Stimulated activated CD4-positive, alpha-beta T cell treated with anti-CD3 and anti-CD28 coated beads, Interleukin-1b, Interleukin-23, amount 100 ng/mL, for 24 hours (primary cell): Measurements from ENCODE around the gene HOXB6.

Experiments used
- DNase-seq, 4 experiments: peaks; one replicate each; pipeline ENCODE4 v3.0.0-alpha.2; 2020; ENCODE audit warnings: low read depth in 4 of 4, low spot score in 1 of 4

The HOXB6 gene

DNA sequence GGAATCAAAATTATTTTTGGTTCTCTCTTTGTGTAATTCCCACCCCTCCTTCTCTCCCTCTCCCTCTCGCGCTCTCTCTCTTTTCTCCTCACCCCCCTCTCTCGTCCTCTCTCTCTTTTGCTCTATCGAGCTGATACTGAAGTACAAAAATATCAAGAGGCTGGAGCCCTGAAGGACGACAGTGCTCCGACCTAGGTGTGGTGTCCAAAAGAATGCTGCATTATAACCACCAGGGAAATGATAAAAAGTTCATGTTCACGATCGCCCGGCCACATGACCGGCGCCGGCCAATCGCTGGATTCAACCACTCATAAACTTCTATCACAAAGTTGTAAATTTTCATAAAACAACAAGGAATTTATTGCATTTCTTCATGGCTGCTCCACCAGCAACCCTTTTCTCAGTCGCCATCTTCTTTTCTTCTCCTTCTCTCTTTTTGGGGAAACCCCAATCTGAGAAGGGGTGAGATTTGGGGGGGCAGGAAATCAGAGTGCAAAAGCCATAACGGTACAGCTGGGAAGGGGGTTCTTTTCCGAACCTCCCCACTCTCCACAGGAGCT is at the start of gene HOXB6:
TSS of gene HOXB6 (minus strand) at position 217 of the 560 bp plus-strand sequence. CDS start 6,836 bp downstream, outside the sequence.
- no peak for DNase-seq

DNA sequence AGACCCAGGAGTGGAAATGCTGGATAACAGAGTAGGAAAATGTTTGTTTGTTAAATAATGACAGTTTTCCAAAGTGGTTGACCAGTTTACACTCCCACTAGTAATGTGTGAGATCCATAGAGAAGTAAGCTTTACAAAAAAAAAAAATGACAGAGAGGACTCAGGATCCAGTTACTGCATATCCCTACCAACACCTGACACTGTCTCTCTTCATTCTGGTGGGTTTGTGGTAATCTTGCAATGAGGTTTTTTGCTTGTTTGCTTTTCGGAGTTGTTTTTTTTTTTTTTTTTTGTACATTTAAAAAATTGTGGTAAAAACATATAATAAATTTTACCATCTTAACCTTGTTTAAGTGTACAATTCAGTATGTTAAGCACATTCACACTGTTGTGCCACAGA is 45.0 kb upstream of the HOXB6 start:
- no peak for DNase-seq

DNA sequence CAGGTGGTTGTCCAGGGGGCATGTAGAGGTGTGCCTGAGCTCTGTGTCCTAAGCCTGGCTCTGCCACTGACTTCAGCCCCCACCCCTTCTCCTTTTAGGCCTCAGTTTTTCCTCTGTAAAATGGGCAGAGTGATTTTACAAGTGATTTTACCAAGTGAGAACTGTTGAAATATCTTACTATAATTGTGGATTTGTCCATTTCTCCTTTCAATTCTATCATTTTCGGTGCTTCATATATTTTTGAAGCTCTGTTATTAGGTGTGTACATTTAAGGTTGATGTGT is 43.1 kb upstream of the HOXB6 start:
- DNase-seq, result no peak

DNA sequence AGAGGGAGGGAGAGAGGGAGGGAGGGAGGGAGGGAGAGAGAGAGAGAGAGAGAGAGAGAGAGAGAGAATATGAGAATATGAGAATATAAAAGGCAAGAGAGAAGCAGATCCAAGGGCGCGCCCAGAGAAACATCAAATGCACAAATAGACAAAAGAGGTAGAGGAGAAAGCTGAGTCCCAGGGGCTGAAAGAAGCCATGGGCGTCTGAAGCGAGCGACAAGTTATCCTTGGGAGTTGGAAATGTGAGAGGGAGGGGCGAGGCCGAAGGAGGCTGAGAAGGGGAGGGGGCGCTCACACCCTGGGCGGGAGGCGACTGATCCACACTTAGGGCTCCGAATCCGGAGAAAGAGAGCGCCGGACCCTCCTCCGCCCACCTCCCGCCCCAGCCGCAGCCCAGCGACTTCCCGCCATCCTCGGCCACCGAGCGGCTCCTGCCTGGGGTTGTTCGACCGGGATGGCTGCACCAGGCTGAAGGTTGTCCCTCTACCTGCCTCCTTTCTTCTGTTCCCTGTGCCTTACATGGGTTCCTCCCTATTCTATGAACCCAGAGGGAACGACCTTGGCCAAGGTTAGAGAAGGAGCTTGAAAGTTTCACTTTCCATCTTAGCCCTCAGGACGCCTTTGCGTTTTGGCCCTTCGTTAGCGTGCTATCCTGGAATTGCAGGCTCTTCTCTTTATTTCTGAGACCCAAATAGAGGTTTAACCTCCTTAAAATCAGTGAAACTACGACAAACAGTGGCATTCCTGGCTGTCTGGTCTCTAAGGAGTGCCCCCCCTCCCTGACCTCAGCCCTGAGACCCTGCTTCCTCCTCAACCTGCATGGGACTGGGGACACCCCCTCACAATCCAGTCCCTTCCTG is 42.5 kb upstream of the HOXB6 start:
- DNase-seq, result no peak

DNA sequence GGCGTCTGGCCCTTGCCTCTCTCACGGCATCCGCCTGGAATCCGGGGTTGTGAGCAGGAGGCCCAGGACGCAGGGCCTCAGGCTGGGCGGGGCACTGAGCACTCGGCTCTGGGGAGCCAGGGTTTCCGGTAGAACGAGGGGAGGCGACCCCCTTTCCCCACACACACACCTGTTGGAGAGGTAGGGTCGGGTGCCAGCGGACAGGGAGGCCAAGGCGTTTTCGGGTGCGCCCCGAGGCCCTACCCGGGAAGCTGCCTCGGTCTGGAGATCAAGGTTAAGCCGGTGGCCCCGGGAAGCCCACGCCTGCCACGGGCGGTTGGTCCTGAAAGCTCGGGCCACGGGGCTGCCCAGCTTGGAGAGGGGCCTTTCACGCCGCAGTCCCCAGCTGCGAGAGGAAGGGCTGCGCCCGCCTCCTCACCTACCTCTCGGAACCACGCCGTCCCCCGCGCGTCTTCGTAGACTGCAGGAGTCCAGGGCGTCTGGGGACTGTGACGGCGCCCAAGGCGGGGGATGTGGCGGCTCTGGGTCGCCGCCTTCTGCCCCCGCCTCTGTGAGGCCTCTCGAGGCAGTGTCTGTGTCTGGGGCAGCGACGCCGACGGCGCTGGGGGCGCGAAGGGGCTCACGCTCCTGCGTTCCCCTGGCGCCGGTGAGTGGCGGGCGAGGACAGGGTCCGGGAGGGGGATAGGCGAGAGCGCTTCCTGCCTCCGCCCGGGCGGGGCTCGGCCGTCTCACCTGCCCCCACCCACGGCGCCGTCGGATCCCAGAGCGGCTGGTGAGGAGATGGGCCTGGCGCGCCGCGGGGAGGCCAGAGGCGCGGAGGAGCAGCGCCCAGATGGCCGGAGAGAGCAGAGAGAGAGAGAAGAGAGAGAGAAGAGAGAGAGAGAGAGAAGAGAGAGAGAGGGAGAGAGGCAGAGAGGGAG is 41.7 kb upstream of the HOXB6 start:
- DNase-seq, result peak in 1 of 4 experiments; percentile 13

DNA sequence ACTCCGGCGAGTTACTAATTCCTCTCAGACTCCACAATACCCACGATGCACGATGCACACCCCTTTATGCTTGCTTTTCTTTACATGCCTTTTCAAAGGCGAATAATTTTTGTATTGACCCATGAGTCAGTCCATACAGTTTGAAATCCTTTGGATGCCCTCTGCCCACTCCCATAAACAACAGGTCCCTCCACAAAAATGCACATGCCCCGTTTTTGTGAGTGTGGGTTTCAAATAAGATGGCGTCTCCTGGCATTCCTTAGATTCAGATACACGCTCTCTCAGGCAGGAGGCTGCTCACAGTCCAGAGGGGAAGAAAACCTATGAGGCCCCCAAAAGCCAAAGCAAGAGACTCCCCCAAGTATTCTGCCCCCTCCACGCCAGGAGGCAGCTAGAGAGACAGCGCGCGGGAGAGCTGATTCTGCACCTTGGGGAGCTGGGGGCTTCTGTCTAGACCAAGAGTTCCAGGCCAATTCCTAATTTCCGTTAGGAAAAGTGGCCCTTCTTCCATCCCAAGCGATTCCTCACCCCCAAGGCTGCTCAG is 40.9 kb upstream of the HOXB6 start:
- no peak for DNase-seq

DNA sequence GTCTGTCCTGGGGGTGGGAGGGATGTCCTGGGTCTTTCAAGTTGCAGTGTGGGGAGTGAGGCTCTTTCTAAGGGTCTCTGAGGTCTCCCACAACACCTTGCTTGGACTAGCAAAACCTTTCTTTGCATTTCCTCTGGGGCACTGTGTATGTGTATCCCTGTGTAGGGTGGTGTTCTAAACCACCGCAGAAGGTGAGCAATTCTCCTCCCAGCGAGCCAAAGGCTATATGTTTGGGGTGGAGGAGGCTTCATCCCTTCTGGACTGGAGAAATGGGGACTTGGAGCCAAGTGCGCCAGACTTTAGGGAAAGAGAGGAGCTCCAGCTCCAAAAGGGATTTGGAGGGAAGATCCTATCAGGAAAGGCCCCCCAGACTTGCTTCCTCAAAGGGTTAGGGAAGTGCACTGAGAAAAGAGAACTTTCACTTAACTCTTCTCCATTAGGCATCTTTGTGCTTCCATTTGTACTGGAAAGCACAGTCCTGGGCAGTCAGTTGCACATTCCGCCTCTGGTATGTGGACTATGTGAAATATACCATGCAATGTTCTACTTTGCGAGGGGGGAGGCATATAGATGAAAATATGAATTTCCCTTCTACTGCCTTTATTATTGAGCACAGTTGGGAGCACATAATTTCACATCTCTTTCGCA is 40.2 kb upstream of the HOXB6 start:
- no peak for DNase-seq

DNA sequence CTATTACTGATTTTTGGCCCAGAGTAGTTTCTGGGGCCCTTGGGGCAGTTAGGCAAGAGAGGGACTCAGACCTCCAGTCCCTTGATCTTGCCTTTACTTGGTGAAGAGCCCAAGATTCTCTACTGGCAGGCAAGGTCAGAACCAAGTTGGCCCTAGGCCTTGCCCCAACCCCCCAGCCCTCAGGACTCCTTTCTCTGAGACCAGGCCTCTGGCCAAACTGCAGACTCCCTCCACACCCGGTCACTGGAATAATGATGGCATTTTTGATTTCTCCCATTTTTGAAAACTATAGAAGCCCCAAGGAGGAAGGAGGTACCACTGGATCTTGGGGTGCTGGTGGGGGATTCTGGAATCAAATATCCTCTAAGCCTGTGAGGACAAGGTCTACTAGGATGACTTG is 39.4 kb upstream of the HOXB6 start:
- DNase-seq, result no peak

DNA sequence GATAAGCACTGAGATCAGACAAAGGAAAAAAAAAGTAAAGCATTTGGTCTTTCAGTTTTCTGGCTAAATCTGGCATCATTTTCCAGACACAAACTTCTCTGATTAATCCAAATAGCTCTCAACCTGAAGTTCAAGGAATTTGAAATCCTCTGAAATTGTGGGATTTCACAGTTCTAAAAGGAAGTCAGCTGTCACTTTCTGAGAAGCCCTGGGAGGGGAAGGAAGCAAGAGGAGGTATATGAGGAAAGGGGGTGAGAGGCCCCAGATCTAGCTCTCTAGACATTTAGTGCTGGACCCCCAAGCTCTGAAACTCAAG is 38.9 kb upstream of the HOXB6 start:
- no peak for DNase-seq

DNA sequence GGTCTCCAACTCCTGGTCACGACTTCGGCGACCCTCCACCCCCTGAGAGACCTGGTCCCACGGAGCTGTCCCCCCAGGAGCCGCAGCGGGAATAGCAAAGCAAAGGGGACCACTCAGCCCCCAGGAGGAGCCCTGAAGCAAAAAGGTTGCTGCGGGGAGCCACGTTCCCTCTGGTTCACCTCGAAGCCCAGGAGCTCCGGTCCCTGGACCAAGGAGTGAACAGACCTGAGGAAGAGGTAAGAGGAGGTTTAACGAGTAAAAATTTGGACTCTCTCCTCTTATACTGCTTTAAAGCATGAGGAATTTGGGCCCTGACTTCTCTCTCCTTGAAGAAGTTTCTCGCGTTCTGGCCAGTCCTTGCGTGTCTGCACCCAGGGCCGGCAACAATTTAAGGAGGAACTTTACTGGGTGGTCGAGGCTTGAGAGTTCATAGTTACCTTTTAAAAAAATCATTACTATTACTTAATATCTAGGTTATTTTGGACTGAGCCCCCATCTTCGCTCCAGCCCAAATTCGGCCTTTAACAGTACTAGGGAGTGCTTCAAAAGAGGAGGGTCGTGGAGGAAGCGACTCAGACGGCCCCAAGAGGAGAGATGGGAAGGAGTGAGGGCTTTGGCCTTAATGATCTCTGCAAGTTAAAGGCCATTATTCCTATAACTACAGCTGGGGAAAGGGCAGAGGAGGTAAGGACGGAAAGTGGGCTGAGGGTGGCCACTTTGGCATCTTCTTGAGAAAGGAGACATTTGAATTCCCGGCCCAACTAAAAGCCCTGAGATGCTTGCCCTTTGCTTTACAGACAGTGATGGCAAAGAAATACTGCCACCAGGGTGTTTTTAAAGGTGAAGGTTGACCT is 38.3 kb upstream of the HOXB6 start:
- no peak for DNase-seq

DNA sequence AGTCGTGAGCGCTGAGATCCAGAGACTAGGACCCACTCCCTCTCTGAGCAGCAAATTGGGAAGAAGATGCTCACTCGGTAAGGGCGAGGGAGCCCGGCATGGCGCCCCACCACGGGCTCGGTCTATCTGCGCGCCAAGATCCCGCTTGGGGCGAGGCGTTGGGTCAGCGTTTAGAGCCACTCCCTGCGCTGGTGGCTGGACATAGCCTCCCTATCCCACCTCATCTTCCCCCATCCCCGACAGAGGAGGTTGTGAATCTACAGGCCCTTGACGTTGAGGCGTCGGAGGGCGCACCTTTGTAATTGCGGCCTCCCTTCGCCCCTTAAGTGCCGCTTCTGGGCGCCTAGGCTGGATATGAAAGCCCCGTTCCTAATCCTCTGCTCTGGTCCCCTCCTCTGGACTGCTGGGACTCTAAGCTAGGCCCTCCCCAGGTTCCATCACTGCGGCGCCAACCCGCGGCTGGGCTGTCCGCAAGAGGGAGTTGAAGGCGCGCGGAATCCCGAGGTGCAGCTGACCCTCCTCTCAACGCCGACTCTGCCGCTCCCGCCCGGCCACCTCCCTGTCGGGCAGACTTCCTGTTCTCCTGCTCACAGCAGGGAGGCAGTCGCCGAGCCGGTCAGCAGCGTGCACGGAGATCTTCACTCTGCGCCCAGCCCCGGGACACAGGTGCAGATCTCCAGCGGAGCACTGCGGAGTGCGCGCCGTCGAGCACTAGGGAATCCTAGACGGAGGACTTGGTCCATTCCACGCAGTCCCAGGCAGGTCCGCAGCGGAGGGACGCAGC is 37.5 kb upstream of the HOXB6 start:
- DNase-seq, result no peak

DNA sequence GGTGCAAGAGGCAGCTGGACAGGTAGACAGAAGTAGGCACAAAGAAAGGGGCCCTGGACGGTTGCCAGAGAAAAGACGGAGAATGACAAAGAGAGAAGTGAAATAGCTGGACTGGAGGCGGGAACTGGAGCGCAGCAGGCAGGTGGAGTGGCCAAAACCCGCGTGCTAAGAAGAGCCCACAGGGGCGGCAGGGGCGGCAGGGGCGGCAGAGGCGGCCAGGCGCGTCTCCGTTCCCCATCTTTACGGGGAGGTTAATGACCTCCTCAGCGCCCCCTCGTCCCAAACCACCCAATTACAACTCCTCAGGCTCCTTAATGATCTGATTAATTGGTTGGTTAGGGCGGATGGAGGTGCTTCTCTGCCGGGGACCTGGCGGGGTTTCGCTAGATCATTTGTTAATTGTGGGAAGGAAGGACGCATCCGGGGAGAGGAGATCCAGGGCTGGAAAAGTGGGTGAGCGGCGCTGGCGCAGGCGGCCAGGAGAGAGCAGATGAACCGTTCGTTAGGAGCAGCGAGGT is 36.8 kb upstream of the HOXB6 start:
- no peak for DNase-seq

DNA sequence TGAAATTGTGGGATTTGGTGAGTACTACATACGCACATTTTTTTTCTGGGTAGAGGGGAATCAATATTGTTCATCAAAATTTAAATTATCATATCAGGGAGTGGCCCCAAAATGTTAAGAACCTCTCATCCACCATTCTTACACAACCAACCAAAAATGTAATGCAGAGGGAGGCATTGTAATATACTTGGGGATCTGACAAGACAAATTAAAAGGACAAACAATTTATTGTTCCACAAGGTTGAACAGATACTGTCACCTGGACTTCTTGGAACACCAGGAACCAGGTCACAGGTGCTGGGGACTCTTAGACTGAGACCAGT is 36.0 kb upstream of the HOXB6 start:
- DNase-seq, result no peak

DNA sequence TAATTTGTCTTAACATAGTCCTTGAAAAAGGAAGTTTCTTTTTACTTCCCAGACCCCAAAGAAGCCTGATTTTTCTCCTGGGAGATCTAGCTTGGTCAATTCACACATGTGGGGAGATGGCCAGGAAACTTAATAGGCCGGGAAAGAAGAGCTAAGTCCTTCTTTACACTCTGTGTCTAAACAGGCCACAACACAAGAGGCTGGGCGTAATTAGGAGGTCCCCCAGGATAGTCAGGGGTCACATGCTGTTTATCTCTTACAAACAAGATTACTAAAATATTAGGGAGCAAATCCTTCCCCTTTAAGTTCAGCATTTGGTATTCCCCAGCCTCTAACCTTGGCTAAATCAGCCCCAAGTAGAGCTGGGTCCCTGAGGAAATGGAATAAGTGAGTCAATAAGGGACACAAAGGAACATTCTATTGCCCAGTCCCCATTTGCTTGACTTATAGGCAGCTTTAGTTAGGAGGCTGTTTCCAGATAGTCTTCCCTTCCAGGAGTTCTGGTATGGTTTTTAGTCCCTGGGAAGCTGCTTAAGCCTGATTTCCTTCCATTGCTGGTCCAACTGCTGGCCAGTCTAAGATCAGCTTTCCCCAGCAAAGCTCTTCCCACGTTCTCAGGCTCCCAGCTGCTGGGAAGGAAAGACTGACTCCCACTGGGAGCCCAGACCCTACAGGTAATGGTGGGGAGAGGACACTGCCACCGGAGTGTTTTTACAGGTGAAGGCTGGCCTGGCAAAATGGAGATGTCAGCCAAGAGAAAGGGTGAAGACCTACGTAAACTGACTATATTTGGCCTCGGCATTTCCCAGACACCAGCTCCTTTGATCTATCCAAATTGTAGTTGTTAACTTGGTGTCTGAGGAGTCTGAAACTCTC is 35.4 kb upstream of the HOXB6 start:
- DNase-seq, result no peak

DNA sequence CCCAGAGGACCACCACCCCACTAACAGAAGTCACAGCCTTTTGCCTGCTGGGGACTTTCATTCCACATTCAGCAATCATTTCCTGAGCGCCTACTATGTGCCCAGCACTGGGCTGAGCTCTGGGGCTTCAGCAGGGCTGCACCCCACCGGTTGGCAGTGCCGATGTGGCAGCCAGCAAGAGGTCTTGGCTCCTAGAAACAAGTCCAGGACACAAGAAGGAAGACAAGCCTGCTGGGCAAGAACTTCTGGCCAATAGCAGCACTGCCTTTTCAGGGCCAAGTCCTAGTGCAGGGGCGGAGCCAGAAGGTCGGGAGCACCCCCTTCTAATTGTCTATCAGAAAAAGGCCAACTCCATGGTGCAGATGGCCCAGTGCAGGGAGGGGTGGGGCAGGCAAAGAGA is 34.4 kb upstream of the HOXB6 start:
- DNase-seq, result no peak

DNA sequence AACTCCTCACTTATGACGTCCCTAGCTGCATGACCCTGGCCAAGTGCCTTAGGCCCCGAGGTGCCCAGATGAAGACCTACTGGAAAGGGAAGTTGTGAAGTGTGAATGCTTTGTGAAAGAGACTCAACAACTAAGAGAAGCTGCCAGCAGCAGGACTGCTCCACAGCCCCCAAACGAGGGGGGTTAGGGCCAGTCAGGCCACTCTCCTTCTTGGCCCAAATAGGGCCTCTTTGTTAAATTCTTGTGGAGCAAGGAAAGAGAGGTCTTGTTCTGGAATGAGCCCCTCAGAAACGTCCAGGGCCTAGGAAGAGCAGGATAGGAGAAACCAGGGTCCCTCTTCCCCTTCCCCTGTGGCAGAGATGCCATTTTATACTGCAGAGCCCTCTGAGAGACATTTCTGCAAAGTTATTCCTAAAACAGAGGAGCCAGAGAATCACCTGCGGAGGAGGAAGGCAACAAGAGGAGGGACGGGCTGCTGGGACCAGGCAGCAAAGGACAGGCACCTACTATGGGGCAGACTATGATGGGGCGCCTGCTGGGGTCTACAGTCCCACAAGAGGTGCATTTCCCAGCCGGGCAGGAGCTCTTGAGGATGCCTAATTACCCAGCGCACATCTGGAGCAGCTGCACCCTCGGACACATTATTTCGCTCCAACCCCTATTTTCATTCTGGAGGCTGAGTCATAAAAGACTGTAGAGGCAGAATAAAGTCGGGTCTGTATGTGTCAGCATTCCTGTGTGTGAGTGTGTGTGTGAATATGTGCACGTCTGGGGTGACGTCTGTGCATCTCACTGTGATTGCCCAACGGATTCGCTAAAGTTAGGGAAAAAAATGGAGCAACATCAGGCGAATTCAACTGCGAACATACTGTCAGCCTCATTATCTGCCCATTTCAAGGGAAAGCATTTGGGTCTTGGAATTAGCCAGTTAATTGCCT is 32.8 kb upstream of the HOXB6 start:
- no peak for DNase-seq

DNA sequence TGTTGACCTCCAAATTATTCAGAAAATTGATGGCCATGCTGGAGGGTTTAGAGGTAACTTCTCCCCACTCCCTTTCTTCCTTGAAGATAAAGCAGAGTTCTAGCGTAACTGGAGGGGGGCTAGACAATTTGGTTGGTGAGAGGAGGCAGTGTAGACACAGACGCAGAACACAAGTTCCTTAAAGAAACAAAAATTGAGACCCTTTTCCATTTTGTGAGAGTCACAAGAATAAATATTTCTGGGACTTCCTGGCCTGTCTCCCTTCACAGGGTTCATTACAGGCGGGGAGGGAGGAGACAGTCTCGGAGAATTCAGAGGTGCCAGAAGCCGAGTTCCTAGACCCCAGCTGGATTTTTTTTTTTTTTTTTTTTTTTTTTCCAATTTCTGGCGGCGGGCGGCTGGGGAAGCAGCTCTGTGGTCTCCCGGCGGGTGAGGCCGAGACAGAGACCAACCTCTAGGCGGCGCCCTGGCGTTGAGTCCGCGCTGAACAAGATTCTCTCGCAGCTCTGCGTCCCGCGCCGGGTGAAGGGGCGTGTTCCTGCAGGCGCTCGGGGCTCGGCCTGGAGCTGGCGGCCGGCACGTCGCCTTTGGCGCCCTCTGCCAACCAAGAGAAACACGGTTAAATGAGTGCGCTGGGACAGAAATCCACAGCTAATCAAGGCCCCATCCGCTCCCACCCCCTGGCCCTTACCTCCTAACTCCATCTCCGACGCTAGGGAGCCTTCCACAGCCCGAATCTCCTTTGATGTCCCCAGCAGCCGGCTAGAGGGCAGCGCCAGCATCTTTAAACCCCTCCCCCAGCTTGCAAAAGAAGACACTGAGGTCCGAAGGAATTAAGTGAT is 31.6 kb upstream of the HOXB6 start:
- DNase-seq, result peak; percentile 42 to 75 (median 58)
